GM19193 (cell line): ENCODE data around the gene ACOXL.

Experiments
- POLR2A ChIP-seq: IDR thresholded peaks from 4 replicates; pipeline ENCODE4 v1.6.1; 2011; ENCODE audit not compliant: insufficient read depth, insufficient read length; ENCODE audit errors: extremely low read depth

ACOXL gene

GRCh38 chr2:111028720-111029119 lies 296.3 kb downstream of the ACOXL start:
- no peak for TF ChIP-seq POLR2A

- no peak for TF ChIP-seq POLR2A
Measured at GRCh38 chr2:111029181-111029927, 297.0 kb downstream of the ACOXL start.

DNA sequence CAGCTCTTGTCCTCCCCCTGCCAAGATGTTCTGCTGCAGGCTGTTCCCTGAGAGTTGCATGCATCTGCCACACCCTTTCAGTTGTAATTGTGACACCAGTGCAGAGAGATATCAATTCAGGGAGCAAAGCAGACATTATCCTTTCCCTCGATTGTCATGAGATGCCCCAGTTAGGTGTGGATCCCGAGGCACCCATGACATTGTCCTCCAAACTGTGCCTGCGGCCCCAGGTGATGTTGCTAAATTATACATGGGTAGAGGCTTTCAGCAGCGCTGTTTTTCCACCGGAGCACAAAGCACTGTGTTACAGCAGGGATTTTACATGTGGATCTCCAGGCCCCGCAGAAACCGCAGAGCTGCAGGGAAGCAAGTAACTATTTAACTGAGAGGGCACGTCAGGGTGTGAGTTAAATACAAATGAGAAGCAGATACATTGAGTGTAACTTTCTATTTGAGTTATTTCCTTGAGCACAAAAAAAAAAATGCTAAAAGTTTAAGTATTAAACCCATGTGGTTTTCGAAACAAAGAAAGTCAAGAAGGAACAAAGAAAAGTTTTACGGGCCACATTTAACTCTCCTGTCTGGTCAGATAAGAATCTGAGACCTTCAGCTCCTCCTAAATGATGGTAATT lies 298.0 kb downstream of the ACOXL start:
- no peak for TF ChIP-seq POLR2A

- TF ChIP-seq POLR2A, result no peak
Measured at GRCh38 chr2:111030945-111031344, 298.6 kb downstream of the ACOXL start.

DNA sequence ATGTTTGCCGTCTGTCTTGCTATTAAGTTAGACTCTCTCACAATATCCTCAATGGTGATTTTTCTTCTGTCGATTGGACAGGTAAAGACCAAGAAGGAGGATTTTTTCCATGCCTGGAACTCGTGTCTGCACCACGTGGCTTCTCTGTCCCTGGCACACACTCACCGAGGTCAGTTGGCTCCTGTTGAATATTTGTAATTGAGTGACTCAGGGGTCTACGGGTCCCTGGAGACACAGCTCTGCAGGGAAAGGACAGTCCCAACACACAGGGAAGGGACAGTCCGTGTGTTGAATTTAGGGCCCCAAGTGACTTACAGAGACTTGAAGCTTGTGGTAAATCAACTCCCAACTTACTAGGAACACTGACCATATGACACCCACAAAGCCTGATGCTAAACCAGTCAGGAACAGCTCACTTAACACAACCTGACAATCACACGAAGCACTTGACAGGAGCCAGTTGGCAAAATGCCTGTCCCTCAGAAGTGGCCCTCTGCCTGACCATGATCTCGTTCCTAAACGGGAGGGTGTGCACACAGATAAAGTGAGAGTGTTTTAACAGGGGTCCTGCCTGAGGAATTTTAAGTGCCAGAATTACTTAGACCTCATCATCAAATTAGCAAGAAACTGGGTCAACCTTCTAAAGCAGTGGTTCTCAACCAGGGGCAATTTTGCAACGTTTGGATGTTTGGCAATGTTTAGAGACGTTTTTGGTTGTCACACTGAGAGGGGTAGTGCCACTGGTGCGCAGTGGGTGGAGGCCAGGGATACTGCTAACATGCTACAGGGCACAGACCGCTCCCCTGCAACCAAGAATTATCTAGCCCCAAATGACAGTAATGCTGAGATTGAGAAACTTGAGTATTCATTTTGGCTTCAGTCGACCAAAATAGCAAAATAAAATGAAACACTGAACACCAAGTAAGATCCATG lies 299.4 kb downstream of the ACOXL start:
- TF ChIP-seq POLR2A, result no peak

DNA sequence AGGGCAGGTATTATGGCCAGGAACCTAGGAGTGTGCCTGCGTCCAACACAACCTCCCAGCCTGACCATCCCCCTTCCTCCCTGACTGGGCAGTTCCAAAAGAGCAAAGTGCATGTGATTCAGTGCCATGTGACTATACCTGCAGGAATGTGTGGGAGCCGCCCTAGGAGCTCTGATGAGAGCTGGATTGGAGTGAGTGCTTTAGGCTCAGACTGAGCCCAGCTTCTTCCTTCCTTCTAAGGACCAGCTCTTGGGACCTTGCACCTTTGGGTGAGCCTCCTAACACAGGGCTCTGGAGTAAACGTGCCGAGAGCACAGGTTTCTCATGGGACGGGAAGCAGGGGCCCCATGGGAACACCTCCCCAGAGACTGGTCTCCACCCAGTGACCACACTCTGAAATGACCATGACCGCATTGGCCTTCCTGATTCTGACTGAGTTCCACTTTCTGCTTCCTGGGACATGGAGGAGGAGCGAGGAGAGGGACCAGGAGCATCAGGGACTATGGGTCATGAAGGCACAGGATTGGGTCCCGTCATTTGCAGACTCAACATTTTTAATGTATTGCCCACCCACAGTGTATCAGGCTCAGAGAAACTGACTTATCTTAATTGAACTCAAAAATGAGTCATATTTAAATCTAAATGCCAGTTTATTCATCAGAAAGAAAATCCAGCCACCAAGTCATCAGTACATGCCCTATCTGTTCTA lies 300.5 kb downstream of the ACOXL start:
- no peak for TF ChIP-seq POLR2A

DNA sequence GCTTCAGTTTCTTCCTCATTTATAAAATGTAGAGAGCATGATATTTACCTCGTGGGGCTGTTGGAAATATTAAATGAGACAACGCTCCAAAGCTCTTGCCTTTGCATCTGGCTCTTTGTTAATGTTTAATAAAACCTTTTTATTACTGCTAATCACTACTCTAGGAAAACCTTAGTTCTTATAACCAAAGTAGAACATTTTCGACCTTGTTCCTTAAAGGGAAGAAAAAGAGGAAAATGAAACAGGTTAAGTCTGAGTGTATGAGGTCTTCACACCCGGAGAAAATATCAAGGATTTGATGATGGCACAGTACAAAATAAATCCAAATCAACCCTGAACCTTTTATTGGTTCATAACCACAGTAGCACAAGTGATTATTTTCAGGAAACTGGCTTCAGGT lies 301.8 kb downstream of the ACOXL start:
- TF ChIP-seq POLR2A, result no peak

GRCh38 chr2:111034606-111035005 lies 302.2 kb downstream of the ACOXL start:
- TF ChIP-seq POLR2A, result no peak

DNA sequence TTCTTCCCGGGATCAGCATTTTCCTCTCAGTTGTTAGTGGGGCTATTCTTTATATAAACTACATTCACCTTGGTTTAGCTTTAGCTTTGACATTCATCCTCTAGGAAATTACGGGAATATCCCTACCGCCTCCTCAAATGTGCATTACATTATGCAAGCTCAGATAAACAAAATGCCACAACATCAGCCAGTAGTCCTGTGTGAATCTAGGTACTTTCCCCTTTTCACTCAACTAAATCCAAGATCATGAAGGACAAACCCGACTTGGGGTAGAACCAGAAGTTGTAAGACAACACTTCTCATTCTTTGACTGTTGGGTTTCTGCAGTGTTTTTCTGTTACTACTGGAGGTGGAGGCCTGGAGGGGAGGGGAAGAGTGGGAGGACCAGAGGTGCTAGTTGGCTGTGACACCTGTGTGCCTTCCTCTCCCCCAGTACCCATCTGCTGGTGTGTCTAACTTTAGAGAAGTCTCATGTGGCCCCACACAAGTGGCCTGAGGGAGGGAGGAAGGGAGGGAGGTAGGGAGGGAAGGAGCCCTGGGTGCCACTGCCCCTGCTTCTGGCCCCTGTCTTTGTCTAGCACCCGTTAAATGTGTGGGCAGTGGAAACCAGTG lies 303.6 kb downstream of the ACOXL start:
- TF ChIP-seq POLR2A, result no peak

- no peak for TF ChIP-seq POLR2A
Measured at GRCh38 chr2:111037128-111037527, 304.8 kb downstream of the ACOXL start.

GRCh38 chr2:111039628-111040383 lies 307.4 kb downstream of the ACOXL start:
- no peak for TF ChIP-seq POLR2A

- no peak for TF ChIP-seq POLR2A
Measured at GRCh38 chr2:111041398-111042202, 309.2 kb downstream of the ACOXL start.

- TF ChIP-seq POLR2A, result no peak
Measured at GRCh38 chr2:111042261-111042660, 309.9 kb downstream of the ACOXL start.
